Measurements from ENCODE around the gene SSBP3.
"Not testable (repeated sequence)": the region's sequence is repeated elsewhere in the genome, so short reads cannot be mapped to it uniquely, and the experiment has no call there.

The SSBP3 gene

DNA sequence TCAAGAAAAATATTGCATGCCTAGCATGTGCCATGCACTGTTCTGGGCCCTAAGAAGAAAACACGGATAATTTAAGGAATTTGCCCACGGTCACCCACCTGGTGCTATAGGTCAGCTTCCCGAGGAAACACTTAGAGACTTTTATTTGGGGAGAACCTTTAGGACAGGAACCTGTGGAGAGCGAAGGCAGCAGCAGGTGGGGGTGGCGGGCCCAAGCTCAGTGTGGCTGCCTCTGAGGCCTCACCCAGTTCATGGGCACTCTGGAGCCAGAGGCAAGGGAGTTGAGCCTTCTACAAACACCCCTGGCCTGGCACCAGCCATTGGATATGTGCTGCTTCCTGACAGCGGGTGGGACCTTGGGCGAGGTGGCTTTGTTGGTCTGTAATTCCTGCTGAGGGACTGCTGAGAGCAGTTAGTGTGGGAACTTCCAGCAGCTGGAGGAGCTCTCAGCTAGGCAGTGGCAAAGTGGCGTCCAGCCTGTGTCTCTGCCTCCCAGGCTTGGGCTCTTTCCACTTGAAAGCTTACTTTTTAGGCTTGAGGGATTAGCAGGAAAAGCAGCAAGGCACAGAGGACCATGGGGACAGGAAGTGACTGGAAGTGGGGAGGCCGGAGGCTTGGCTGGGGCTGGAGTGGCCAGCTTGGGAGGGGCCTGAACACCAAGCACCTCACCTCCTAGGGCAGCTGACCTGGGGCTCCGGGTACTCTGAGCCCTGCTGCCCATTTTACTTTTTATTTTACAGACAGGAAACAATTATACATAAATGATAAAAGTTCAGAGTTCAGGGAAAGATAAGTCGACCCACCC lies 187.1 kb downstream of the SSBP3 start:
- DNase-seq (ENCODE audit: low spot score): no peak
- TF ChIP-seq, protein P1, sequence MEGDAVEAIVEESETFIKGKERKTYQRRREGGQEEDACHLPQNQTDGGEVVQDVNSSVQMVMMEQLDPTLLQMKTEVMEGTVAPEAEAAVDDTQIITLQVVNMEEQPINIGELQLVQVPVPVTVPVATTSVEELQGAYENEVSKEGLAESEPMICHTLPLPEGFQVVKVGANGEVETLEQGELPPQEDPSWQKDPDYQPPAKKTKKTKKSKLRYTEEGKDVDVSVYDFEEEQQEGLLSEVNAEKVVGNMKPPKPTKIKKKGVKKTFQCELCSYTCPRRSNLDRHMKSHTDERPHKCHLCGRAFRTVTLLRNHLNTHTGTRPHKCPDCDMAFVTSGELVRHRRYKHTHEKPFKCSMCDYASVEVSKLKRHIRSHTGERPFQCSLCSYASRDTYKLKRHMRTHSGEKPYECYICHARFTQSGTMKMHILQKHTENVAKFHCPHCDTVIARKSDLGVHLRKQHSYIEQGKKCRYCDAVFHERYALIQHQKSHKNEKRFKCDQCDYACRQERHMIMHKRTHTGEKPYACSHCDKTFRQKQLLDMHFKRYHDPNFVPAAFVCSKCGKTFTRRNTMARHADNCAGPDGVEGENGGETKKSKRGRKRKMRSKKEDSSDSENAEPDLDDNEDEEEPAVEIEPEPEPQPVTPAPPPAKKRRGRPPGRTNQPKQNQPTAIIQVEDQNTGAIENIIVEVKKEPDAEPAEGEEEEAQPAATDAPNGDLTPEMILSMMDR (IDR thresholded peaks at IDR 0.05; ENCODE audit: extremely low read depth, insufficient read depth, missing control alignments): no peak
- in situ Hi-C loops (cut with MboI; ENCODE audit: low pct_unique_long_range_greater_than_20kb, low sequenced_read_pairs, unreplicated experiment): no loop called here

DNA sequence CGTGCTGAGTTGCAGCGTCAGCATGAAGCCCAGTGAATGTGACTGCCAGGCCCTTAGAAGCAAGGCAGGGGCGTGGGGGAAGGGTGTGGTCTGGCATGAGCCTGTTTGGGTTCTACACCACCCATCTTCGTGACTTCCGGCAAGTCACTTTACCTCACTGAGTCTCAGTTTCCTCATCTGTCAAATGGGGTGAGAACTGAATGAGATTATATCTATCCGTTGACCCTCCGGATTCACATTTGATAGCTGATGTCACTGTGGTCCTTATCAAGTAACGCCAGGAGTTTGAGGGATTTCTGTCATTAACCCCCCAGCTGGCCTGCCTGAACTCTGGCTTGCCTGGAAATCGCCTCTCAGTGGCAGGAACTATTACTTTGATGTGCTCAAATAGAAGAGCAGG lies 190.7 kb downstream of the SSBP3 start:
- no peak for DNase-seq (ENCODE audit: low spot score)
- TF ChIP-seq, protein P1 (IDR thresholded peaks at IDR 0.05; ENCODE audit: extremely low read depth, insufficient read depth, missing control alignments): no peak
- in situ Hi-C loops (cut with MboI; ENCODE audit: low pct_unique_long_range_greater_than_20kb, low sequenced_read_pairs, unreplicated experiment): no loop called here

DNA sequence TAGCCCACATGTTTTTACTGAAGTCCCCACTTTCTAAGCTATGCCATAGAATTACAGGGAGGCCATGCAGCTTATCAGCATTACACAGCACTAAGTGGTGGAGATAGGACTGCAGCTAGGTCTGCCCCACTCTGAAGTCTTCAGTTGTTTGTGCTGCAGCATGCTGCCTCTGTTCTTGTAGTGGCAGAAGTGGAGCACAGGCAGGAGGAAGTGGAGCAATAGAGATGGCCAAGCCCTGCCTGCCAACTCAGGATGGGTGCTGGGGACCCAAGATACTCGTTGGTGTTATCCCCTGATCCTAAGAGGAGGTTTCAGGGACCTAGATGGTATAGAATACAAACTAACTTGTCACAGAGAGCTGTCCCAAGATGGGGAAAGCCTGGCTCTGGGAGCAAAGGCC lies 193.3 kb downstream of the SSBP3 start:
- in situ Hi-C loops (cut with MboI; ENCODE audit: low pct_unique_long_range_greater_than_20kb, low sequenced_read_pairs, unreplicated experiment): no loop called here
- no peak for DNase-seq (ENCODE audit: low spot score)

DNA sequence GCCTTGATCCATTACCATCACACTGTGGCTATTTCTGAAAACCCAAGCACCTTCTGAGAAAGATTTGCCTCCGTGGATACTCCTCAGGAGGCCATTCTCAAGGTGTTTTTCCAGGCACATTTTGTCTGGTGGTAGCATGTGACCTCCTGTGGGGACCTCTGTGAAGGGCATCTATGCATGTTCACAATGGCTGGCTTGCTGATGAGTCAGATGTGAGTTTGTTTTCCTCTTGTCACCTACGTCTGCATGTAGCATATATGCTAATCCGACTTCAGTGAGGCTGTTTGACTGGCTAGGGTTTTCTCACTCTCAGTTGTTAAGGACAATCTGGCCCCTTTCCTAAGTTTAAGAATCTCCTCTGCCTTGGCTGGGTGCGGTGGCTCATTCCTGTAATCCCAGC lies 198.3 kb downstream of the SSBP3 start:
- DNase-seq (ENCODE audit: low spot score); in situ Hi-C loops (cut with MboI; ENCODE audit: low pct_unique_long_range_greater_than_20kb, low sequenced_read_pairs, unreplicated experiment): not testable (repeated sequence)

More for the DNA sequence above, 193.3 kb downstream of the SSBP3 start:
- TF ChIP-seq, protein P1 (IDR thresholded peaks at IDR 0.05; ENCODE audit: extremely low read depth, insufficient read depth, missing control alignments): no peak

DNA sequence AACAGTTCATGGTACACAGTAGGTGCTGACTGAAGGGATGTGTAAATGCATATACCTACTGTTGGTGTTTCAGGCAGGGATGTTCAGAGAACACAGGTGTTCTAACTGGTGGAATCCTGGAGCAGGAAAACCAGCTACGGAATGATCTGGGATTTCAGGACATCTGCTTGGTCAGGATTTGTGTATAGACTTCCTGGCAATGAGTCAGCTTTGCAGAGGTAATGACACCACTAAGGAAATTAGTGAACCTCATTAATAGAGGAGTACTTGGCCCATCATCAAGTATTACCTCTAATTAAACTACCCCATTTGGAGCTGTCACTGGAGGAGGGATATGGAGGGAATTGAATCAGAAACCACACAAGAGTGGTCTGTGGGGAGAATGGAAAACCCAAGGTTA lies 198.9 kb downstream of the SSBP3 start:
- in situ Hi-C loops (cut with MboI; ENCODE audit: low pct_unique_long_range_greater_than_20kb, low sequenced_read_pairs, unreplicated experiment): no loop called here
- DNase-seq (ENCODE audit: low spot score): no peak
- TF ChIP-seq, protein P1 (IDR thresholded peaks at IDR 0.05; ENCODE audit: extremely low read depth, insufficient read depth, missing control alignments): no peak

DNA sequence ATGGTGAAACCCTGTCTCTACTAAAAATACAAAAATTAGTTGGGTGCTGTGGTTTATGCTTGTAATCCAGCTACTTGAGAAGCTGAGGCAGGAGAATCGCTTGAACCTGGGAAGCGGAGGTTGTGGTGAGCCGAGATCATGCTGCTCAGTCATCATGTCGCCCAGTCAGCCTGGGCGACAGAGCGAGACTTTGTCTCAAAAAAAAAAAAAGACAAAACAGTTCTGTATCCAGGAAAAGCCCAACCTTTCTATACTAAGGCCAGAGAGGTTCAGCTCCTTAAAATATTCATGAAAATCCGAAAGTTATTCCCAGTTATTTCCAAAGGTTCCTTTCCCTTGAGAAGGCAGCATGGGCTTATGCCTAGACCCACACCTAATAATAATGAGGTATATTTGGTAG lies 202.0 kb downstream of the SSBP3 start:
- TF ChIP-seq, protein P1 (IDR thresholded peaks at IDR 0.05; ENCODE audit: extremely low read depth, insufficient read depth, missing control alignments): no peak

DNA sequence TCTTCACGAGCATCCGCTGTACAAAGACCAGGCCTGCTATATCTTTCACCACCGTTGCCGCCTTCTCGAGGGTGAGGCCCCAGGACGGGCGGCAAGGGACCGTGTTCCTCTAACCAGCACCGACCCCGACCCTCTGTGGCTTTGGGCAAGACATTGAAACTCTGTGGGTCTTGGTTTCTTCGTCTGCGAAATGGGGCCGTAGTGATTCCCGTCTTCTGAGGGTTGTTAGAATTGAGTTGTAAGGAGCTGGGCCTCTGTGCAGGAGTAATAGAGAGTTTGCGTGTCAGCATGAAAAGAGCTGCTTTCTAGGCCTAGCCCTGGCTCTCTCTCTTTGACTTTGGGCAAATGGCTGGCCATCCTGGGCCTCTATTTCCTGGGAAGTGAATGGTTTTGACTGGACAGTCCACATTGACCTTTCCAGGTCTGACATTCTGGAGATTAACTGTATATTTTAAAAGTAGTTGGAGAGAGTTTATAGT lies 205.6 kb downstream of the SSBP3 start:
- DNase-seq (ENCODE audit: low spot score): peak; percentile 39
- in situ Hi-C loops (cut with MboI; ENCODE audit: low pct_unique_long_range_greater_than_20kb, low sequenced_read_pairs, unreplicated experiment): no loop called here
- TF ChIP-seq, protein P1 (IDR thresholded peaks at IDR 0.05; ENCODE audit: extremely low read depth, insufficient read depth, missing control alignments): no peak

More for the DNA sequence above, 202.0 kb downstream of the SSBP3 start:
- in situ Hi-C loops (cut with MboI; ENCODE audit: low pct_unique_long_range_greater_than_20kb, low sequenced_read_pairs, unreplicated experiment): no loop called here
- DNase-seq (ENCODE audit: low spot score): no peak

Measured in GM13977 (cell line).